ENCODE data around the gene SIGLECL1. TPM values are rescaled to one million over a fixed set of nuclear protein-coding genes. Genes with fewer than 3 reads are reported as not detected.

The SIGLECL1 gene
- total RNA-seq, 1 experiment from 2014 or later: not detected

GRCh38 chr19:51251468-51251820, 564 bp downstream of the SIGLECL1 start:
- Mint-ChIP-seq H3K9me3 (peaks cover 0 to 50% of the 10 kb centered on the region in 2 experiments; a peak in 2 of 5 replicates), H3K27me3 (ENCODE audit: low read depth) (peaks cover 2% of the 10 kb centered on the region; the same call in 1 of the 2 replicates), H3K27ac (no peak overlapping the region), H3K36me3 (ENCODE audit: insufficient read depth in 1 of 3, low read depth in 3 of 3) (no peaks in the 10 kb centered on the region; a peak in 1 of 7 replicates), H3K4me3 (no peak overlapping the region), H3K4me1 (no peaks in the 10 kb centered on the region)
- Histone ChIP-seq H2AFZ (ENCODE audit: low read length) (no peak overlapping the region), H4K91ac (ENCODE audit: insufficient read length, low read depth, low read length) (no peak overlapping the region), H3K56ac (ENCODE audit: insufficient read length, low read depth, low read length) (no peak overlapping the region), H3K23me2 (ENCODE audit: insufficient read length, low read depth, low read length, poor library complexity, severe bottlenecking) (no peaks in the 10 kb centered on the region), H3K4me2 (ENCODE audit: insufficient read depth, insufficient read length, low read length) (no peak overlapping the region), H2AK5ac (ENCODE audit: insufficient read length, low read length) (no peak overlapping the region), H3K18ac (ENCODE audit: insufficient read length, low read depth, low read length) (no peak overlapping the region), H4K20me1 (ENCODE audit: control insufficient read depth, insufficient read depth, insufficient read length) (no peaks in the 10 kb centered on the region), H3K9ac (ENCODE audit: extremely low read depth, insufficient read length, low read length) (no peak overlapping the region), H2BK5ac (ENCODE audit: insufficient read length, low read length) (no peak overlapping the region), H3K23ac (ENCODE audit: insufficient read length, low read depth, low read length) (no peak overlapping the region), H2BK20ac (ENCODE audit: low read depth, low read length, poor library complexity, severe bottlenecking) (no peak overlapping the region), H4K8ac (replicated peaks; ENCODE audit: insufficient read length, low read depth, low read length) (no peak overlapping the region), H3K79me1 (ENCODE audit: insufficient read depth, low read depth, low read length, poor library complexity, severe bottlenecking) (no peaks in the 10 kb centered on the region), H2BK120ac (ENCODE audit: low read depth, low read length, poor library complexity, severe bottlenecking) (no peak overlapping the region), H2BK15ac (ENCODE audit: low read depth, low read length) (no peak overlapping the region), H4K5ac (ENCODE audit: insufficient read length, low read depth, low read length) (no peak overlapping the region), H3K14ac (ENCODE audit: insufficient read depth, low read length) (no peak overlapping the region), H2BK12ac (ENCODE audit: insufficient read length, low read depth, low read length) (no peak overlapping the region), H3K27me3 (ENCODE audit: insufficient read depth, low read length) (no peaks in the 10 kb centered on the region), H3K9me3 (ENCODE audit: control insufficient read depth, low read depth, low read length) (no peaks in the 10 kb centered on the region), H3K79me2 (ENCODE audit: insufficient read depth, low read length) (no peaks in the 10 kb centered on the region), H3T11ph (ENCODE audit: low read length) (no peak overlapping the region), H3K4me1 (ENCODE audit: insufficient read depth, low read length) (no peaks in the 10 kb centered on the region), H3K4ac (ENCODE audit: low read depth, low read length) (no peak overlapping the region), H3K27ac (ENCODE audit: insufficient read length, low read depth, low read length) (no peak overlapping the region)
- no peak for DNase-seq
- no CpG with 5 or more reads among the region's 9 CpGs for WGBS (ENCODE audit: extremely low coverage, insufficient read length, low lambda C conversion rate)
- TF ChIP-seq, protein P1, sequence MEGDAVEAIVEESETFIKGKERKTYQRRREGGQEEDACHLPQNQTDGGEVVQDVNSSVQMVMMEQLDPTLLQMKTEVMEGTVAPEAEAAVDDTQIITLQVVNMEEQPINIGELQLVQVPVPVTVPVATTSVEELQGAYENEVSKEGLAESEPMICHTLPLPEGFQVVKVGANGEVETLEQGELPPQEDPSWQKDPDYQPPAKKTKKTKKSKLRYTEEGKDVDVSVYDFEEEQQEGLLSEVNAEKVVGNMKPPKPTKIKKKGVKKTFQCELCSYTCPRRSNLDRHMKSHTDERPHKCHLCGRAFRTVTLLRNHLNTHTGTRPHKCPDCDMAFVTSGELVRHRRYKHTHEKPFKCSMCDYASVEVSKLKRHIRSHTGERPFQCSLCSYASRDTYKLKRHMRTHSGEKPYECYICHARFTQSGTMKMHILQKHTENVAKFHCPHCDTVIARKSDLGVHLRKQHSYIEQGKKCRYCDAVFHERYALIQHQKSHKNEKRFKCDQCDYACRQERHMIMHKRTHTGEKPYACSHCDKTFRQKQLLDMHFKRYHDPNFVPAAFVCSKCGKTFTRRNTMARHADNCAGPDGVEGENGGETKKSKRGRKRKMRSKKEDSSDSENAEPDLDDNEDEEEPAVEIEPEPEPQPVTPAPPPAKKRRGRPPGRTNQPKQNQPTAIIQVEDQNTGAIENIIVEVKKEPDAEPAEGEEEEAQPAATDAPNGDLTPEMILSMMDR (conservative IDR thresholded peaks at IDR 0.05): 0 out of 3 replicates have a peak, but pooled peaks have one; percentile 2

All from H9 (cell line).